Adrenal gland (tissue), 12 donors: ENCODE measurements around the gene SH2D7. TPM values are rescaled to one million over a fixed set of nuclear protein-coding genes. Genes with fewer than 3 reads are reported as not detected.
A peak's percentile ranks its signal among the peaks of the same experiment; 100 is the strongest.

Source experiments
- DNase-seq, 7 donors: peaks; one replicate each; pipeline ENCODE4 v3.0.0-alpha.2; 2019 to 2020
- H3K27ac ChIP-seq, 5 donors: fragments of 200-600 bp; sonication (generic) in 4 of 5; 1 replicate in 3 of 5; 2 replicates in 2 of 5; pipeline versions ENCODE4 v1.5.1 to v1.8.0; 2016 to 2020; ENCODE audit warnings: mild to moderate bottlenecking in 1 of 5
- H3K27me3 ChIP-seq: fragments of 200-600 bp; 2 replicates; pipeline ENCODE4 v1.8.0; 2021
- H3K36me3 ChIP-seq, 2 donors: fragments of 200-600 bp; replicated peaks in 1 of 2; 1 replicate in 1 of 2; 2 replicates in 1 of 2; pipeline versions ENCODE4 v1.5.1 to v1.8.0; 2018 to 2022
- H3K4me1 ChIP-seq, 2 donors: fragments of 200-600 bp; replicated peaks in 1 of 2; 1 replicate in 1 of 2; 2 replicates in 1 of 2; pipeline versions ENCODE4 v1.5.1 to v1.8.0; 2018 to 2021
- H3K4me3 ChIP-seq, 4 donors: fragments of 200-600 bp; sonication (generic) in 3 of 4; one replicate each; pipeline ENCODE4 v1.5.1; 2016 to 2018
- H3K9me3 ChIP-seq, 3 donors: fragments of 200-600 bp; sonication (generic) in 1 of 3; replicated peaks in 1 of 3; 1 replicate in 2 of 3; 2 replicates in 1 of 3; pipeline versions ENCODE4 v1.5.1 to v1.8.0; 2016 to 2021
- POLR2A ChIP-seq, 2 donors: fragments of 450-650 bp; IDR thresholded peaks; one replicate each; pipeline ENCODE4 v1.6.1; 2017; ENCODE audit warnings: antibody characterized with exemption in 2 of 2, mild to moderate bottlenecking in 2 of 2, moderate library complexity in 1 of 2
- WGBS, 4 donors: extraction: QIAGEN DNeasy Blood & Tissue Kit in 2 of 4; methylation state at CpG; one replicate each; pipeline versions ENCODE4 v1.1.5 to v1.1.7; 2013 to 2017; 5-methylcytosine and 5-hydroxymethylcytosine counted together
- intact Hi-C, 2 donors: fragments of 100-400 bp; cut with DNase I; formaldehyde crosslinking; loops; one replicate each; pipeline versions ENCODE4 v1.14.1 to v1.15.0; 2022 to 2023
- polyA plus RNA-seq, 3 donors: library from polyadenylated mRNA; stranded (reverse); fragments of 200-250 nt in 2 of 3; fragments of 350-450 nt in 1 of 3; fragmentation: Illumina TruSeq in 1 of 3; extraction: RNeasy Lipid Tissue Mini Kit (QIAGEN cat#74804) in 1 of 3; gene quantifications; one replicate each; pipeline ENCODE4 v1.2.3, GENCODE V29; 2013 to 2014
- total RNA-seq, 9 donors: library from RNA; depleted of rRNA in 4 of 9; stranded (reverse); fragments of >200 nt in 4 of 9; fragments of 120-200 nt in 1 of 9; fragmentation: NEBNext Ultra II Directional in 1 of 9; extraction: Animal tissue kit (Norgen Biotek cat#: 25700) in 1 of 9; gene quantifications; one replicate each; pipeline versions ENCODE4 v1.1.0 to v1.2.4, GENCODE V29; 2013 to 2023
- TF ChIP-seq, protein P1 (sequence below), 6 experiments: fragments of 450-650 bp in 4 of 6; fragments of 200-600 bp in 2 of 6; sonication (generic) in 1 of 6; IDR thresholded peaks; 1 replicate in 5 of 6; 2 replicates in 1 of 6; pipeline versions ENCODE4 v1.5.1 to v1.8.0; 2016 to 2021; ENCODE audit warnings: antibody characterized with exemption in 6 of 6, mild to moderate bottlenecking in 2 of 6, moderate library complexity in 1 of 6
- donor health status: healthy with polysubstance abuse.
- donor health status: Bipolar disorder and iron deficiency.
- donor health status: DM: yes; HTN: yes; CAD: no.
- donor health status: DM: no; HTN: no; CAD: no.
- donor health status: DM: no; HTN: no; CAD: no.
- donor health status: DM: yes; HTN: yes; CAD: no.

The SH2D7 gene
- total and polyA plus RNA-seq, 12 donors, result not detected

DNA sequence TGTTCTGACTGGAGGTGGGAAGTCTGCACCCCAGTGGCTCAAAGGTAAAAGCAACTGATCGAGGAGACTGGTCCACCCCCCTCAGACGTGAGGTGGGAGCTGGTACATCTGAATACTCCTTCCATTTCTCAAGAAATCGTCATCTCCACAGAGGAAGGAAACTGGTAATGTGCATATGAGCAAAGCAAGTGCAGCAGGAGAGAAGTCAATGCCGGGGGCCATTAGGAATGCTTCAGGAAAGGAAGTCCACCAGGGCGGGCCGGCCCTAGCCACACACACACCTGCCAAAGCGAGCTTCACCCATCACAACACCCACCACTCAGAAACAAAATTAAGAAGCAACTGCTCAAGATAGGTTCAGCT, 23.3 kb upstream of the SH2D7 start:
- no peak for TF ChIP-seq POLR2A (IDR thresholded peaks at IDR 0.05)
- TF ChIP-seq, protein P1, sequence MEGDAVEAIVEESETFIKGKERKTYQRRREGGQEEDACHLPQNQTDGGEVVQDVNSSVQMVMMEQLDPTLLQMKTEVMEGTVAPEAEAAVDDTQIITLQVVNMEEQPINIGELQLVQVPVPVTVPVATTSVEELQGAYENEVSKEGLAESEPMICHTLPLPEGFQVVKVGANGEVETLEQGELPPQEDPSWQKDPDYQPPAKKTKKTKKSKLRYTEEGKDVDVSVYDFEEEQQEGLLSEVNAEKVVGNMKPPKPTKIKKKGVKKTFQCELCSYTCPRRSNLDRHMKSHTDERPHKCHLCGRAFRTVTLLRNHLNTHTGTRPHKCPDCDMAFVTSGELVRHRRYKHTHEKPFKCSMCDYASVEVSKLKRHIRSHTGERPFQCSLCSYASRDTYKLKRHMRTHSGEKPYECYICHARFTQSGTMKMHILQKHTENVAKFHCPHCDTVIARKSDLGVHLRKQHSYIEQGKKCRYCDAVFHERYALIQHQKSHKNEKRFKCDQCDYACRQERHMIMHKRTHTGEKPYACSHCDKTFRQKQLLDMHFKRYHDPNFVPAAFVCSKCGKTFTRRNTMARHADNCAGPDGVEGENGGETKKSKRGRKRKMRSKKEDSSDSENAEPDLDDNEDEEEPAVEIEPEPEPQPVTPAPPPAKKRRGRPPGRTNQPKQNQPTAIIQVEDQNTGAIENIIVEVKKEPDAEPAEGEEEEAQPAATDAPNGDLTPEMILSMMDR (IDR thresholded peaks at IDR 0.05), result no peak
- Histone ChIP-seq H3K36me3 (no peaks in the 10 kb centered on the region), H3K27ac (peak overlapping the region; percentile 23 to 98 (median 82)), H3K4me1 (peaks cover 97 to 98% of the 10 kb centered on the region in 2 donors), H3K9me3 (no peaks in the 10 kb centered on the region), H3K4me3 (no peak overlapping the region), H3K27me3 (no peaks in the 10 kb centered on the region)
- no peak for DNase-seq
- WGBS, 4 donors, result 61 to 78% (median 71%) methylated on average over 7 of the region's 7 CpGs
- intact Hi-C loops, result no loop called here

DNA sequence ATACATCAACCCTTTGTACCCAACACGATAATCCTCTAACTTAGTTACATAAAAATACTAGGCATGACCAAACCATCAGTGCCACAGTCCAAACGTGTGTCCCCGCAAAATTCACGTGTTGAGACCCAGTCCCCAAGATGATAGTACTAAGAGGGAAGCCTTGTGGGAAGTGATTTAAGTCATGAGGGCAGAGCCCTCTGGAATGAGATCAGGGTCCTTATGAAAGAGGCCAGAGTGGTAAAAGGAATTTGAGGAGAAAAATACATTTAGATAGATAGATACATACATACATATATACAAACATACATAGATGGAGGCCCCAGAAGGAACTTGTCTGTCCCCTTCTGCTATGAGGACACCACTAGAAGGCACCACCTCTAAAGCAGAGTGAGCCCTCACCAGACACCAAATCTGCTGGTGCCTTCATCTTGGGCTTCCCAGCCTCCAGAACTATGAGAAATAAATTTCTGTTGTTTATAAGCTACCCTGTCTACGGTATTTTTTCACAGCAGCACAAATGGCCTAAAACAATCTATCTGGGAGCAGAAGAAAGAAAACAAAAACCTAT, 22.8 kb upstream of the SH2D7 start:
- Histone ChIP-seq H3K4me3 (no peak overlapping the region), H3K27ac (peak overlapping the region; percentile 23 to 98 (median 82)), H3K9me3 (no peaks in the 10 kb centered on the region), H3K27me3 (no peaks in the 10 kb centered on the region), H3K36me3 (no peaks in the 10 kb centered on the region), H3K4me1 (peaks cover 93 to 98% of the 10 kb centered on the region in 2 donors)
- TF ChIP-seq, protein P1 (IDR thresholded peaks at IDR 0.05), result no peak
- no peak for TF ChIP-seq POLR2A (IDR thresholded peaks at IDR 0.05)
- 66 to 73% (median 68%) methylated on average over 5 of the region's 5 CpGs for WGBS, 4 donors
- intact Hi-C loops, result no loop called here
- DNase-seq, result no peak

DNA sequence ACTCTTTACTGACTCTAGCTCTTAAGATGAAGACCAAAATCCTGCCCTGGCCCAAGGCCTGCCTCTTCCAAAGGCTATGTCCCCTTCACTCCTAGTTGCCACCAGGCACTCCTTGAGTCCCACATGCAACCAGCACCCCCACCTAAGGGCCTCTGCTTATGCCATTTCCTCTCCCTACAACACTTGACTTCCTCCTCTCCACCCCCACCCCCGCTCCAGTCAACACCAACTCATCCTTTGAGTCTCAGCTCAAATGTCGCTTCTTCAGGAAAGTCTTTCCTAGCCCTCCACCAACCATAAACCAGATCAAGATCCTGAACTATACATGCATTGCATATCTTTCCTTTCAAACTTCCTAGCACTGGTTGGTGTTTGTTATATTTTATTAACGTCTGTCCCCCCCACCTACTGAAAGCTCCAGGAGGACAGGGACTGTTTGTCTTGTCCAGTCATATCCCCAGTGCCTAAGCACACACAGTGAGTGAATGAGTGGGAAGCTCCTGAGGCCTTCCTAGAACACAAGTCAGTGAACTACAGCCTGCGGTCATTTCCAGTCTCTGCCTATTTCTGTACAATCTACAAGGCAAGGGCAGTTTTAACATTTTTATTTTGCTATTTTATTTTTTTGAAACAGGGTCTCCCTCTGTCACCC, 22.2 kb upstream of the SH2D7 start:
- intact Hi-C loops, result no loop called here
- DNase-seq, result peak in 3 of 7 donors; percentile 41 to 53 (median 44)
- WGBS, 4 donors, result 64 to 67% (median 64%) methylated on average over 4 of the region's 4 CpGs
- H3K36me3 ChIP-seq, result no peaks in the 10 kb centered on the region
- peak overlapping the region; percentile 11 to 98 (median 63) for H3K27ac ChIP-seq
- no peaks in the 10 kb centered on the region for H3K9me3 ChIP-seq
- TF ChIP-seq POLR2A (IDR thresholded peaks at IDR 0.05), result no peak
- TF ChIP-seq, protein P1 (IDR thresholded peaks at IDR 0.05), result no peak
- no peak overlapping the region for H3K4me3 ChIP-seq
- H3K27me3 ChIP-seq, result no peaks in the 10 kb centered on the region
- peaks cover 87 to 98% of the 10 kb centered on the region in 2 donors for H3K4me1 ChIP-seq

DNA sequence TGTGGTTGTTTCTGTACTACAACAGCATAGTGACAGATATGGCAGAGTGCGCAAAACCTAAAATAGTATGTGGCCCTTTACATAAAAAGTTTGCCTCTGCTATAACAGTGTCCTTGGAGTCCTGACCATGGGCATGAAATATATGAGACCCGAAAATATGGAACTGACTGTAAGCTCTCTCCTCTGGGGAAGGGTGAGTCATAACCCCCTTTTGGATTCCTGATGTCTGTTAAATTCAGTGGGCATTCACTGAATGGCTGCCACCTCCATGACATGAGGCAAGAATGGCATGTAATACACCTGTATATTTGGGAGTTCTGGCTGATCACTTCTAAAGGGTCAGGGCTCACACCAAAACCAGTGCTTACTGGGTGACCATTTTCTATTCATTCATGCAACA, 21.0 kb upstream of the SH2D7 start:
- Histone ChIP-seq H3K27me3 (no peaks in the 10 kb centered on the region), H3K9me3 (no peaks in the 10 kb centered on the region), H3K36me3 (no peaks in the 10 kb centered on the region), H3K4me1 (peaks cover 81 to 97% of the 10 kb centered on the region in 2 donors), H3K4me3 (no peak overlapping the region), H3K27ac (peak overlapping the region in 4 of 5 donors; percentile 66 to 98 (median 82))
- intact Hi-C loops, result no loop called here
- DNase-seq, result peak in 1 of 7 donors; percentile 18
- WGBS, 4 donors, result 35 to 66% (median 52%) methylated on average over 2 of the region's 2 CpGs
- TF ChIP-seq, protein P1 (IDR thresholded peaks at IDR 0.05), result no peak
- no peak for TF ChIP-seq POLR2A (IDR thresholded peaks at IDR 0.05)
